HS-5 (cell line): ENCODE results near the gene KRT222.

Source experiments
- DNase-seq: peaks from one replicate; pipeline ENCODE4 v3.0.0-alpha.2; 2012; ENCODE audit warnings: low read depth

Gene KRT222

DNA sequence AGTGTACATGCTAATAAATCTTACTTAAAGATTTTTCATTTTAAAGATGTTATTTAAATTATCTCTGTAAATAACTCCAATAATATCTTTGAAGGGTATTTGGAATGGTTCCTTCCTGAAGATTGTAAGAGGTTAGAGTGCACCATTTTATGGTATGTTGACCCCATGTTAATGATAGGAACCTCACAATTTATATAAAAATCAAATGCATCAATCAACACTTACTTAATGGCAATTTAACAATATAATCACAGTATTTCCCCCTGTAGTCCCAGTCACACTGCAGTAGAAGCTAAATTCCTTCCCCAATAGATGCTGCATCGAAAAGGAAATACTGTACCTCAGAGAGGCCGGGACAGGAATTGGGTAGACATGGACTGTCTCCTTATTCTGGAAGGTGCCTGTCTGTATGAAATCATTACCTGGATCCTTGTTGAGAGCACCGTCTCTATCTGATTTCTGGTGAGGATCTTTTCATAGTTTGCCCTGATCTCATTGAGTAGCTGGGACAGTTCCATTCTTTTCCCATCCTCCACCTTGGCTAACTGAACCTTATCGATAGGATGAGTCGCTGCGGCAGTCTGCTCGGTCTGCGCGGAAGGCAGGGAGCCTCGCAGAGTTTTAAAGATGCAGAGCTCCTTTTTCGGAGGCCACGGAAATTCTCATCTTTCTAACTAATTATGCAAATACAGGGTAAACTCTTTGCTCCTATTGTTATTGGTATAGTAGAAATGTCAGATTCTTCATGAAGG, at the start of gene KRT222:
Gene KRT222, minus strand, starts transcription at position 596 of the 752 bp plus-strand sequence. Its CDS starts 78 bp downstream, at position 518.
- no peak for DNase-seq

- no peak for DNase-seq
Measured at GRCh38 chr17:40714473-40714872, 49.5 kb upstream of the KRT222 start.

DNA sequence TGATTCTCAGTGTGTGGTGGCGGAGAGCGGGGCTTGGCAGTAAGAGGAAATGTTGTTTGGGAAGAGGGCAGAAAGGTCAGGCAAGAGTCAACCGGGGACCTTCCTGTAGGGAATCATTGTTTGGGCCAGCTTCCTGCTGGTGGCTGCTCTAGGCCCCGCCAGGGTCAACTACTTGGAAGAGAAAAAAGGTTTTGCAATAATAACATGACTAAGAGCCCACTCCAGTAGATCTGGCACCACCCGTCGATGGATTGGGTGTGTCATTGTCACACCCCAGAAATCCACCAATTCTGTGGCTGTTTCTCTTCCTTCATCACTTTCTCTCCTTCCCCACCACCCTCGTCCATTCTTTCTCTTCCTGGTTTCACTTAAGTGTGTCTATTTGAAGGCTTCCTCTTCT, 42.8 kb upstream of the KRT222 start:
- DNase-seq: no peak

- no peak for DNase-seq
Measured at GRCh38 chr17:40705584-40705983, 40.6 kb upstream of the KRT222 start.

DNA sequence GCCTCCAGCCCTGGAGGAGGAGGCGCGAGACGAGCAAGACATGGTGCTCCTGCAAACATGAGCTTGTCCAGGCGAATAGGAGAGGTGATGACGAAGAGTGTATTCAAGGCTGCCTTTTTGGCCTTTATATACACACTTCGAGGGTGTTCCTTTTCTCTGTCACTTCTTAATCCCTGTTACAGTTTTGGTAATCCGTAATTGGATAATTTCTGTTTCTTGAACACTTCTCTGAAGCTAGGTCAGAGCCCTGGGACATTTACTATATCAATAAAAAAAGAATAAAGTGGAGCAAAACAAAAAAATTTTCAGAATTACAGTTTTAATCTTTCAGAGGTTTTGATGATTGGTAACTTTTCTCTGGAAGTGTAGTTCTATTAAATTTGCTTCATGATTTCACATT, 38.7 kb upstream of the KRT222 start, which contains the start of gene KRT24:
Gene KRT24, minus strand, starts transcription at position 101 of the 400 bp plus-strand sequence. Its CDS starts 59 bp downstream, at position 42.
- DNase-seq: no peak

DNA sequence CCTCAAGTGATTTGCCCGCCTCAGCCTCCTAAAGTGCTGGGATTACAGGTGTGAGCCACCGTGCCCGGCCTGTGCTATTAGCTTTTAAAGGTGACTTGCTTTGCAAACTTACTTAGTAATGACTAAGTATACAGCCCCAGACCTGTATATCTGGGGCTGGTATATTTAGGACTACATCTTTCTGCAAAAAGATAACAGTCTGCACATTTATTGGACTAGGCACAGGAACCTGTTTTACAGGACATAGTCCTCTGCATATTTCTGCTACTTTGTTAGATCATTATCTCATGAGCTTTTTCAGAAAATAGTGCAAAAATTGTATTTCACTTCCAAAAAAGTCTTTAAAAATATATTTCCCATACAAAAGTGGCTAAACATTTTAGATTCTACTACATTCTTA, 37.3 kb upstream of the KRT222 start:
- DNase-seq: no peak

GRCh38 chr17:40699853-40700252, 34.9 kb upstream of the KRT222 start:
- DNase-seq: no peak

GRCh38 chr17:40699371-40699770, 34.4 kb upstream of the KRT222 start:
- no peak for DNase-seq

DNA sequence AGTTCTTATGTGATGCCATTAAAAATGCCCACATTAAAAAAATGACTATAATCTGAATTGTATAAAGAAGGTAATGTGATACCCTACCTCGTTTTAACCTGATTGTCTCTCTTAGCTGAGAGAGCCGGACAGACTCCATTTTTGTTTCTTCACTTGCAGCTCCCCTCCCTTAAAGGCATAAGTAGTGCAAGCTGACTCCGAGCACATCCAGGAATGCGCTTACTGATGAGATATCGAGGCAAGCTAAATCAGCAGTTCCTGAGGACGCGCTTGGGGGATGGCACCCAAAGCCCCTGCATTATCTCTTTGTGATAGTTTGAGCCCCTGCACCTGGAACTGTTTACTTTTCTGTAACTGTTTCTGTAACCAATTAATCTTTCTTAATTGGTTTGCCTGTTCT, 32.3 kb upstream of the KRT222 start:
- no peak for DNase-seq

GRCh38 chr17:40696651-40697072, 31.7 kb upstream of the KRT222 start:
- no peak for DNase-seq

DNA sequence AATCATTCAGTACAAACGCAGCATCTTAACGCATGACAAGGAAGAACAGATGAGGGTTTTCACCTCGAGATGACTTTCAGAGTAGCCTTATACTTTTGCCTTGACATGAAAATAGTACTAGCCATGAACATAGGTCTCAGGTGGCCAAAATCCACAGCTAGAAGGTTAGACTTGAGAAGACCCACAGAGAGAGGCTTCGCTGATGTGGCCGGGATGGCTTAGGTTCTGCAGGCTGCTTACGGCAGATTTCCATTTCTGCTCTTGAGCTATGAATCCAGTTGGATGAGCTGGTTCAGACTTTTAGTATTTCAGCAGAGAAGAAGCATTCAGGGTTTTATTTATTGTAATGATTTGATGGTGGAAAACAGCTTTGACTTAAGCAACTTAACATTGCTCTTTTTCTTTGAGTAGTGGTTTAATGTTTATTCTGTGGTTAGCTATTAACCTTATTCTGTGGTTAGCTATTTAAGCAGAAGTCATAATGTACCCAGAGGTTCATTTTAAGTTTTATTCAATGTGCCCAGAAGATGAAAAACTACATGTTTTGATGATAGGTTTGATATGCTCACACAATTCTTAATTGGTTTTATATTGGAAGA, 31.0 kb upstream of the KRT222 start:
- no peak for DNase-seq

GRCh38 chr17:40694584-40694983, 29.6 kb upstream of the KRT222 start:
- DNase-seq: no peak

DNA sequence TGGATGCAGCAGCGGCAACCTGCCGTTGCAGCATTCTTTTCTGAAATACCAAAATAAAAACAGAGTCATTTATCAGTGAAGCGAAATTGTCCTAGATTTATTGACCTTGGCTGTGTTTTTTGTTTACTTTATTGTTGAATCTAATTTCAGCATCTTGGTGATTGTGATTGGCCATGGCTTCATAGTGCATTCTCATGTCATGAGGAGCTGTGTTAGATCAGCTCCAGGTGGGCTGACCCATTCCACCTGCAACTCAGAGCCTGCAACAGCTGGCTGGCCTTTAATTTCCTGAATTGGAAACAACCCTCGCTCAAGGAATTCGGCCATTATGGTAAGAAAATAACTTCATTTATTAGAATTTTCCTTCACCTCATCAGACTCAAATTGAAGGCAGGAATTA, 22.1 kb upstream of the KRT222 start:
- no peak for DNase-seq

DNA sequence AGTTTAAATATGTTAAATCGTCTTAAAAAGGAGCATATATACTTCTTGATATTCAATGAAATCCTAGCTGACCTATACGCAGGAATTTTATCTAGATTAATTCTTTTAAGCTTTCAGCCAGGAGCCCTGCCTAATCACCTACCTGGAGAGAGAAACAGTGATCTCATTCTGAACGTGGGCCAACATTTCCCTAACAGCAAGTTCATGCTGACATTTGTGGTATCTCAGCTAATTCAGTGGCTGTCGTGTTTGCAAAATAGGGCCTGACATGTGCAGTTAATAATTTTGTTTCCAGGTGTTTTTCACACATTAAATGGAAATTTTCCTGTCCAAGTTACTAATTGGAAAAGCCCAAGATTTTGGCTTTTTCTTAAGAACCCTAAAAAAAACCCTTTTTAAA, 21.2 kb upstream of the KRT222 start:
- no peak for DNase-seq

DNA sequence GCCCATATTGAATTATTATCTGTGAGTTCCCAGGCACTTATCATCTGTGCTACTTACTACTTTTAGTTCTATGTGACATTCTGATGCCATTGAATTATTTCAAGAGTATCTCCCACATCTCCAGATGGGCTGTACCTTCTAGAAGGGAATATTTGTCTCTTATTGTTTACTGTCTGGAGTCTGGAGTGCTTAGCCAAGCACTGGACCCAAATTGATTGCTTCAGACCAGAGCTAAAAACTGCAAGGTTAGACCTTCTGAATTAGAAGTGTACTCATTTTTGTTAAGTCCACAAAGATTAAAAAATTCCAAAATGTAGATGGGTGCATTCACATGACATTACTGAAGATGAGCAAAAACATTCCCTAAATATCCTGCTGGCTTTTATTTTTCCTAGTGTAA, 16.0 kb upstream of the KRT222 start:
- no peak for DNase-seq

DNA sequence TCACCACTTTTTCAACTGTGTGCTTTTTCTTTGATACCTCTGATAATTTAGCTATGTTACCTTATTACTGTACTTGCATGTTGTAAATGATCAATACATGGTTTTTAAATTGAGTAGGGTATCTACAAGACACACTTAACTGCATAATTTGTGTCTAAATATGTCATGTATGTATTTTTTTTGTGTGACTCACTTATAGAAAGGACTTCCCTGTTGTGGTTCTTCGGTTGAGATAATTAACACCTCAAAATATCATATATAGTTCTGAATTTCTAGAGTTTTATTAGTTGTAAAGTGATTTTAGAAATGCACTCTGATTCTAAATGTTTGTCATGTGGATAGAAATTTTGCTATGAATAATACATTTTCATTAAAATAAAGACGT, 14.5 kb upstream of the KRT222 start:
- DNase-seq: no peak

DNA sequence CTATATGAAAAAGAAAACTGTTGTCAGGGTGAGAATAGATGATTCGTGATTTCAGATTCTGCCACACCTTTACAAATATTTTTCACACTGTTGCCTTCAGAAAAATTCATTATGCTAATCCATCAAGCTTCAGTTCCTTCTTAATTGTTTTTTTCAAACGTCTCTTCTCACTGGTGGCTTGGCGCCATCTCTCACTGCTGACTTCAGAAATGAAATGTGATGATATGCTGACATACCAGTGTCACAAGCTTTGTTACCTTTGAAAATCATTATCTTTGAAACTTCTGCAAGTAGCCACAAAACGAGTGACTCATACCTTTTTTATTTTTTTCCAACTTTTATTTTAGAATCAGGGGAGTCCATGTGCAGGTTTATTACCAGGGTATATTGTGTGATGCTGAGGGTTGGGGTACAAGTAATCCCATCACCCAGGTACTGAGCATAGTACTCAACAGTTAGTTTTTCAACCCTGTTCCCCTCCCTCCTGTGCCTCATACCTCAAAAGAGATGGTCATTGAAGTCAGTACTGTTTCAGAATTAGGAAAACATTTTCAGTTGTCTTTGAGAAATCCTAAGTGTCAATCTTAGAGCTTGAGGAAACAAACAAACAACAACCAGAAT, 14.0 kb upstream of the KRT222 start:
- DNase-seq: no peak

DNA sequence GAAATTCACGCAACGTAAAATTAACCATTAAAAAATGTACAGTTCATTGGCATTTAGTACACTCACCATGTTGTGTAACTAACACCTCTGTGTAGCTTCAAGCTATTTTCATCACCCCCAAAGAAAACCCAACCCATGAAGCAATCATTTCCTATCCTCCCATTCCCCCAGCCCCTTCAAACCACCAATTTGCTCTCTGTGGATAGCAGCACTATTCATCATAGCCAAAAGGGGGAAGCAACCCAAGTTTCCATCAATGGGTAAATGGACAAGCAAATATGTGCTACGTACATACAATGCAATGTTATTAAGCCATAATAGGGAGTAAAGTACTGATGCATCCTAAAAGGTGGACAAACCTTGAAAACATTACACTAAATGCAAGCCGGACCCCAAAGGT, 10.9 kb upstream of the KRT222 start:
- no peak for DNase-seq

GRCh38 chr17:40672654-40673053, 7.7 kb upstream of the KRT222 start:
- no peak for DNase-seq

GRCh38 chr17:40671282-40671681, 6.3 kb upstream of the KRT222 start:
- no peak for DNase-seq

DNA sequence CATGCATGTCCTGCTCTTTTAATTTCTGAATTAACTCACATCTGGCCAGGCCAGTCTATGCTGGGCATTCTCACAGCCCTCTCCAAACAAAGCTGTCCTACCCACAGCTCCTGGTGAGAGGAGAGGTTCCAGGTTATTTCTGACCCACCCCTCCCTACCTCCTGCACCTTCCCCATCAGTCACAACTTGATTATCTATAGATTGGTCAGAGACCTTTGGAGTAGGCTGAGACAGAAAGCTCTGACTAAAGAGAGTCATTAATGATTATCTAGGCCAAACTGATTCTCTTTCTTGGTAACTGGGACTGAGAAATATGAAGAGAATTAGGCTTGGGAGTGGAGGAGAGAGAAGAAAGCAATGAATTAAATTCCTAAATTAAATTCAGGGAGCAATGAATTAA, 1.4 kb upstream of the KRT222 start:
- no peak for DNase-seq

GRCh38 chr17:40663252-40663651, 1.7 kb downstream of the KRT222 start:
- no peak for DNase-seq

GRCh38 chr17:40659911-40660310, 5.1 kb downstream of the KRT222 start:
- no peak for DNase-seq
